HepG2 (cell line): ENCODE results near the gene ECPAS. TPM values are rescaled to one million over a fixed set of nuclear protein-coding genes. Genes with fewer than 3 reads are reported as not detected.

Experiments used
- CBFB ChIP-seq: sonication (generic); formaldehyde crosslinking; IDR thresholded peaks from 2 replicates; pipeline ENCODE4 v1.4.0; 2020; ENCODE audit warnings: missing genetic modification reagents
- CBX5 ChIP-seq: sonication (generic); formaldehyde crosslinking; IDR thresholded peaks from 2 replicates; pipeline ENCODE4 v1.4.0; 2020; ENCODE audit warnings: missing genetic modification reagents, borderline replicate concordance
- MED1 ChIP-seq: sonication (generic); formaldehyde crosslinking; IDR thresholded peaks from 2 replicates; pipeline ENCODE4 v1.4.0; 2020; ENCODE audit warnings: missing genetic modification reagents
- NCOA2 ChIP-seq: sonication (generic); formaldehyde crosslinking; IDR thresholded peaks from 2 replicates; pipeline ENCODE4 v1.8.0; 2022; ENCODE audit warnings: inconsistent platforms
- NR1H2 ChIP-seq: sonication (generic); formaldehyde crosslinking; IDR thresholded peaks from 2 replicates; pipeline ENCODE4 v1.8.1; 2022; ENCODE audit warnings: low read depth, missing genetic modification reagents, borderline replicate concordance
- RFX3 ChIP-seq: IDR thresholded peaks from 2 replicates; pipeline ENCODE4 v1.6.1; 2016; ENCODE audit warnings: missing biosample characterization, missing genetic modification reagents
- SALL1 ChIP-seq: sonication (generic); formaldehyde crosslinking; IDR thresholded peaks from 2 replicates; pipeline ENCODE4 v1.8.0; 2022; ENCODE audit warnings: mild to moderate bottlenecking, missing genetic modification reagents
- SKI ChIP-seq: fragments of 450-650 bp; IDR thresholded peaks from one replicate; pipeline ENCODE4 v1.6.1; 2018; ENCODE audit warnings: mild to moderate bottlenecking; ENCODE audit not compliant: partially characterized antibody
- YY1 ChIP-seq: IDR thresholded peaks from 2 replicates; pipeline ENCODE4 v1.6.1; 2011; ENCODE audit warnings: low read length, low read depth, moderate library complexity, mild to moderate bottlenecking; ENCODE audit not compliant: insufficient read depth, insufficient replicate concordance
- ZNF598 ChIP-seq: sonication (generic); formaldehyde crosslinking; IDR thresholded peaks from 2 replicates; pipeline ENCODE4 v1.5.1; 2020; ENCODE audit warnings: mild to moderate bottlenecking, missing genetic modification reagents, borderline replicate concordance
- polyA plus RNA-seq, 8 experiments: library from polyadenylated mRNA; depleted of rRNA in 3 of 8; stranded (reverse) in 7 of 8; unstranded in 1 of 8; fragments of >200 nt; fragmentation: Illumina TruSeq in 4 of 8; extraction: Trizol in 4 of 8; gene quantifications; 2 replicates each; pipeline versions ENCODE4 v1.2.1 to v1.2.3, GENCODE V29; 2011 to 2016; ENCODE audit warnings: low read depth in 4 of 8, missing spikeins in 1 of 8, mixed read lengths in 1 of 8; ENCODE audit not compliant: insufficient read depth in 1 of 8
- total RNA-seq, 5 experiments: library from RNA; depleted of rRNA; stranded (reverse); fragments of >200 nt; fragmentation: Illumina TruSeq; extraction: Trizol; gene quantifications; 2 replicates each; pipeline ENCODE4 v1.2.3, GENCODE V29; 2016; ENCODE audit warnings: low read depth in 1 of 5
- TF ChIP-seq, protein P1 (sequence below): sonication (generic); formaldehyde crosslinking; IDR thresholded peaks from 2 replicates; pipeline ENCODE4 v1.5.1; 2020; ENCODE audit warnings: missing genetic modification reagents, mild to moderate bottlenecking, borderline replicate concordance
- TF ChIP-seq, protein P2 (sequence below): sonication (generic); formaldehyde crosslinking; IDR thresholded peaks from 2 replicates; pipeline ENCODE4 v1.4.0; 2020; ENCODE audit warnings: missing genetic modification reagents, low read depth, mild to moderate bottlenecking, borderline replicate concordance
- TF ChIP-seq, protein P3 (sequence below), 2 experiments: sonication (generic) in 1 of 2; formaldehyde crosslinking in 1 of 2; IDR thresholded peaks; 2 replicates each; pipeline versions ENCODE4 v1.4.0 to v1.6.1; 2018 to 2020; ENCODE audit warnings: missing genetic modification reagents in 2 of 2, borderline replicate concordance in 1 of 2, low read depth in 1 of 2, mild to moderate bottlenecking in 1 of 2, missing biosample characterization in 1 of 2
- TF ChIP-seq, protein P4 (sequence below): sonication (generic); formaldehyde crosslinking; IDR thresholded peaks from 2 replicates; pipeline ENCODE4 v1.4.0; 2020; ENCODE audit warnings: missing genetic modification reagents, borderline replicate concordance
- TF ChIP-seq, protein P5 (sequence below): IDR thresholded peaks from 2 replicates; pipeline ENCODE4 v1.6.1; 2016
- TF ChIP-seq, protein P6 (sequence below): IDR thresholded peaks from 2 replicates; pipeline ENCODE4 v1.6.1; 2012; ENCODE audit warnings: inconsistent platforms
- TF ChIP-seq, protein P7 (sequence below): sonication (generic); formaldehyde crosslinking; IDR thresholded peaks from 2 replicates; pipeline ENCODE4 v1.4.0; 2020; ENCODE audit warnings: missing genetic modification reagents
- TF ChIP-seq, protein P8 (sequence below): sonication (generic); formaldehyde crosslinking; IDR thresholded peaks from 2 replicates; pipeline ENCODE4 v1.8.0; 2022; ENCODE audit warnings: missing genetic modification reagents, mild to moderate bottlenecking, borderline replicate concordance

The ECPAS gene
- total and polyA plus RNA-seq, 2 of the 13 experiments (the other 11 are each of a cell fraction or from before 2014, with no cell fraction given): 35.3 to 58.0 TPM

DNA sequence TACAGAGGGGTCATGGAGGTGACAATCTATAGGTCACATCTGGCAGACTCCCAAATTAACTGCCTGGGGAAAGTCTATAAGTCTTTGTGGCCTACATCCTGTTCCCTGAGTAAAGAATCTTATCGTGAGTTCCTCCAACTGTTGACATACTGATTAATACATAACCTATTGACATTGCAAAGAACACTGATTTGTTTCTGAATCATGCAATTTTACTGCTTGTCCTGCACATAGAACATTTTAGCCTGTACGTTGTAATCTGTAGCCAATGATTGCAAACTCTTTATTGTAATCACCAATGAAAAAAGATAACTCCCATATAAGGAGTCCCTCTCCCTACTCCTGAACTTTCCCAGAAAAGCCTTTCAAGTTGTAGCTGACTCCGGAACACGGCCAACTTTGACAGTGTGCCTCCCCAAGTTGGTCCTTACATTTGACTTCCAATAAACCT lies 135.3 kb downstream of the ECPAS start (continued):
- TF ChIP-seq, protein P1, sequence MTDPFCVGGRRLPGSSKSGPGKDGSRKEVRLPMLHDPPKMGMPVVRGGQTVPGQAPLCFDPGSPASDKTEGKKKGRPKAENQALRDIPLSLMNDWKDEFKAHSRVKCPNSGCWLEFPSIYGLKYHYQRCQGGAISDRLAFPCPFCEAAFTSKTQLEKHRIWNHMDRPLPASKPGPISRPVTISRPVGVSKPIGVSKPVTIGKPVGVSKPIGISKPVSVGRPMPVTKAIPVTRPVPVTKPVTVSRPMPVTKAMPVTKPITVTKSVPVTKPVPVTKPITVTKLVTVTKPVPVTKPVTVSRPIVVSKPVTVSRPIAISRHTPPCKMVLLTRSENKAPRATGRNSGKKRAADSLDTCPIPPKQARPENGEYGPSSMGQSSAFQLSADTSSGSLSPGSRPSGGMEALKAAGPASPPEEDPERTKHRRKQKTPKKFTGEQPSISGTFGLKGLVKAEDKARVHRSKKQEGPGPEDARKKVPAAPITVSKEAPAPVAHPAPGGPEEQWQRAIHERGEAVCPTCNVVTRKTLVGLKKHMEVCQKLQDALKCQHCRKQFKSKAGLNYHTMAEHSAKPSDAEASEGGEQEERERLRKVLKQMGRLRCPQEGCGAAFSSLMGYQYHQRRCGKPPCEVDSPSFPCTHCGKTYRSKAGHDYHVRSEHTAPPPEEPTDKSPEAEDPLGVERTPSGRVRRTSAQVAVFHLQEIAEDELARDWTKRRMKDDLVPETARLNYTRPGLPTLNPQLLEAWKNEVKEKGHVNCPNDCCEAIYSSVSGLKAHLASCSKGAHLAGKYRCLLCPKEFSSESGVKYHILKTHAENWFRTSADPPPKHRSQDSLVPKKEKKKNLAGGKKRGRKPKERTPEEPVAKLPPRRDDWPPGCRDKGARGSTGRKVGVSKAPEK (CRISPR knock-in tag): peak; percentile 82; the same call in 1 of the 2 replicates
- TF ChIP-seq MED1 (CRISPR knock-in tag): peak; percentile 53; the same call in 1 of the 2 replicates
- TF ChIP-seq NCOA2 (CRISPR knock-in tag): peak; percentile 83
- peak; percentile 80; the same call in 1 of the 2 replicates for TF ChIP-seq SALL1 (CRISPR knock-in tag)
- TF ChIP-seq, protein P2, sequence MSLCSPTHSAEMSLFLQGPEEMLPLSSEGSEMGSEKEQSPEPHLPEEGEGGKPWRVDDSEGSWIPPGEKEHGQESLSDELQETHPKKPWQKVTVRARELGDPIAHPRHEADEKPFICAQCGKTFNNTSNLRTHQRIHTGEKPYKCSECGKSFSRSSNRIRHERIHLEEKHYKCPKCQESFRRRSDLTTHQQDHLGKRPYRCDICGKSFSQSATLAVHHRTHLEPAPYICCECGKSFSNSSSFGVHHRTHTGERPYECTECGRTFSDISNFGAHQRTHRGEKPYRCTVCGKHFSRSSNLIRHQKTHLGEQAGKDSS: no peak
- TF ChIP-seq, protein P3, sequence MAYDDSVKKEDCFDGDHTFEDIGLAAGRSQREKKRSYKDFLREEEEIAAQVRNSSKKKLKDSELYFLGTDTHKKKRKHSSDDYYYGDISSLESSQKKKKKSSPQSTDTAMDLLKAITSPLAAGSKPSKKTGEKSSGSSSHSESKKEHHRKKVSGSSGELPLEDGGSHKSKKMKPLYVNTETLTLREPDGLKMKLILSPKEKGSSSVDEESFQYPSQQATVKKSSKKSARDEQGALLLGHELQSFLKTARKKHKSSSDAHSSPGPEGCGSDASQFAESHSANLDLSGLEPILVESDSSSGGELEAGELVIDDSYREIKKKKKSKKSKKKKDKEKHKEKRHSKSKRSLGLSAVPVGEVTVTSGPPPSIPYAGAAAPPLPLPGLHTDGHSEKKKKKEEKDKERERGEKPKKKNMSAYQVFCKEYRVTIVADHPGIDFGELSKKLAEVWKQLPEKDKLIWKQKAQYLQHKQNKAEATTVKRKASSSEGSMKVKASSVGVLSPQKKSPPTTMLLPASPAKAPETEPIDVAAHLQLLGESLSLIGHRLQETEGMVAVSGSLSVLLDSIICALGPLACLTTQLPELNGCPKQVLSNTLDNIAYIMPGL (CRISPR knock-in tag; IDR thresholded peaks at IDR 0.05; ENCODE audit: borderline replicate concordance in 1 of 2, low read depth in 1 of 2): 0 out of 4 replicates have a peak, but pooled peaks of 1 of the 2 experiments have one; percentile 37
- TF ChIP-seq, protein P4, sequence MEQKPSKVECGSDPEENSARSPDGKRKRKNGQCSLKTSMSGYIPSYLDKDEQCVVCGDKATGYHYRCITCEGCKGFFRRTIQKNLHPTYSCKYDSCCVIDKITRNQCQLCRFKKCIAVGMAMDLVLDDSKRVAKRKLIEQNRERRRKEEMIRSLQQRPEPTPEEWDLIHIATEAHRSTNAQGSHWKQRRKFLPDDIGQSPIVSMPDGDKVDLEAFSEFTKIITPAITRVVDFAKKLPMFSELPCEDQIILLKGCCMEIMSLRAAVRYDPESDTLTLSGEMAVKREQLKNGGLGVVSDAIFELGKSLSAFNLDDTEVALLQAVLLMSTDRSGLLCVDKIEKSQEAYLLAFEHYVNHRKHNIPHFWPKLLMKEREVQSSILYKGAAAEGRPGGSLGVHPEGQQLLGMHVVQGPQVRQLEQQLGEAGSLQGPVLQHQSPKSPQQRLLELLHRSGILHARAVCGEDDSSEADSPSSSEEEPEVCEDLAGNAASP (CRISPR knock-in tag): peak; percentile 54; the same call in 1 of the 2 replicates
- TF ChIP-seq, protein P5, sequence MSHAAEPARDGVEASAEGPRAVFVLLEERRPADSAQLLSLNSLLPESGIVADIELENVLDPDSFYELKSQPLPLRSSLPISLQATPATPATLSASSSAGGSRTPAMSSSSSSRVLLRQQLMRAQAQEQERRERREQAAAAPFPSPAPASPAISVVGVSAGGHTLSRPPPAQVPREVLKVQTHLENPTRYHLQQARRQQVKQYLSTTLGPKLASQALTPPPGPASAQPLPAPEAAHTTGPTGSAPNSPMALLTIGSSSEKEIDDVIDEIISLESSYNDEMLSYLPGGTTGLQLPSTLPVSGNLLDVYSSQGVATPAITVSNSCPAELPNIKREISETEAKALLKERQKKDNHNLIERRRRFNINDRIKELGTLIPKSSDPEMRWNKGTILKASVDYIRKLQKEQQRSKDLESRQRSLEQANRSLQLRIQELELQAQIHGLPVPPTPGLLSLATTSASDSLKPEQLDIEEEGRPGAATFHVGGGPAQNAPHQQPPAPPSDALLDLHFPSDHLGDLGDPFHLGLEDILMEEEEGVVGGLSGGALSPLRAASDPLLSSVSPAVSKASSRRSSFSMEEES (CRISPR knock-in tag): peak; percentile 40; the same call in 1 of the 2 replicates
- TF ChIP-seq, protein P6, sequence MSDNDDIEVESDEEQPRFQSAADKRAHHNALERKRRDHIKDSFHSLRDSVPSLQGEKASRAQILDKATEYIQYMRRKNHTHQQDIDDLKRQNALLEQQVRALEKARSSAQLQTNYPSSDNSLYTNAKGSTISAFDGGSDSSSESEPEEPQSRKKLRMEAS: no peak
- TF ChIP-seq YY1: no peak
- TF ChIP-seq CBFB: 0 out of 2 replicates have a peak, but pooled peaks have one; percentile 40
- no peak for TF ChIP-seq RFX3 (CRISPR knock-in tag)
- TF ChIP-seq CBX5 (CRISPR knock-in tag): no peak
- TF ChIP-seq, protein P7, sequence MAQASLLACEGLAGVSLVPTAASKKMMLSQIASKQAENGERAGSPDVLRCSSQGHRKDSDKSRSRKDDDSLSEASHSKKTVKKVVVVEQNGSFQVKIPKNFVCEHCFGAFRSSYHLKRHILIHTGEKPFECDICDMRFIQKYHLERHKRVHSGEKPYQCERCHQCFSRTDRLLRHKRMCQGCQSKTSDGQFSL: no peak
- TF ChIP-seq NR1H2 (CRISPR knock-in tag): no peak
- TF ChIP-seq, protein P8, sequence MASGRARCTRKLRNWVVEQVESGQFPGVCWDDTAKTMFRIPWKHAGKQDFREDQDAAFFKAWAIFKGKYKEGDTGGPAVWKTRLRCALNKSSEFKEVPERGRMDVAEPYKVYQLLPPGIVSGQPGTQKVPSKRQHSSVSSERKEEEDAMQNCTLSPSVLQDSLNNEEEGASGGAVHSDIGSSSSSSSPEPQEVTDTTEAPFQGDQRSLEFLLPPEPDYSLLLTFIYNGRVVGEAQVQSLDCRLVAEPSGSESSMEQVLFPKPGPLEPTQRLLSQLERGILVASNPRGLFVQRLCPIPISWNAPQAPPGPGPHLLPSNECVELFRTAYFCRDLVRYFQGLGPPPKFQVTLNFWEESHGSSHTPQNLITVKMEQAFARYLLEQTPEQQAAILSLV (CRISPR knock-in tag): no peak
- no peak for TF ChIP-seq ZNF598 (CRISPR knock-in tag)
- peak; percentile 53 for TF ChIP-seq SKI
